Measurements from ENCODE around the gene GPR141. TPM values are rescaled to one million over a fixed set of nuclear protein-coding genes. Genes with fewer than 3 reads are reported as not detected.

The GPR141 gene
- polyA plus RNA-seq, 1 donor (not counting 4 experiments of a cell fraction or from before 2014, with no cell fraction given): not detected

- Histone ChIP-seq H2AFZ (ENCODE audit: control insufficient read depth, low read length) (no peak overlapping the region), H3K4me3 (ENCODE audit: control insufficient read depth in 2 of 3, extremely low read depth in 1 of 3, insufficient read depth in 2 of 3, low read depth in 1 of 3, low read length in 3 of 3) (no peak overlapping the region), H4K20me1 (ENCODE audit: control insufficient read depth, extremely low read depth, insufficient read depth, low read length) (no peaks in the 10 kb centered on the region), H3K4me1 (ENCODE audit: control insufficient read depth, extremely low read depth, insufficient read depth, low read length) (no peaks in the 10 kb centered on the region), H3K9ac (ENCODE audit: control insufficient read depth, extremely low read depth, insufficient read depth, low read length) (no peak overlapping the region), H3K9me1 (ENCODE audit: control insufficient read depth, extremely low read depth, insufficient read depth, low read length) (no peaks in the 10 kb centered on the region), H3K79me2 (ENCODE audit: control insufficient read depth, insufficient read depth, low read length) (no peaks in the 10 kb centered on the region), H3K27me3 (ENCODE audit: control insufficient read depth, extremely low read depth, insufficient read depth, low read length) (no peaks in the 10 kb centered on the region), H3K27ac (ENCODE audit: control insufficient read depth, insufficient read depth, low read length) (no peak overlapping the region), H3K36me3 (ENCODE audit: control insufficient read depth in 2 of 2, extremely low read depth in 1 of 2, insufficient read depth in 2 of 2, low read length in 2 of 2) (no peaks in the 10 kb centered on the region), H3K9me3 (ENCODE audit: control insufficient read depth, low read depth, low read length) (no peaks in the 10 kb centered on the region), H3K4me2 (ENCODE audit: control insufficient read depth, extremely low read depth, insufficient read depth, low read depth, low read length) (no peak overlapping the region)
- dilution Hi-C loops (cut with MboI; ENCODE audit: extremely low pct_ligation_motif_present, low sequenced_read_pairs): no loop called here
- DNase-seq (ENCODE audit: low read depth, low spot score) (no peak), FAIRE-seq (no peak)
- TF ChIP-seq CTCF (optimal IDR thresholded peaks at IDR 0.05 in 1 of 3, IDR thresholded peaks at IDR 0.05 in 1 of 3, conservative IDR thresholded peaks at IDR 0.05 in 1 of 3; ENCODE audit: extremely low read depth in 1 of 3, insufficient read depth in 2 of 3, low read length in 3 of 3) (no peak), EZH2 (IDR thresholded peaks at IDR 0.05; ENCODE audit: low read length) (no peak)
Measured at GRCh38 chr7:37756797-37757551, 73.4 kb downstream of the GPR141 start.

GRCh38 chr7:37757563-37757962, 74.0 kb downstream of the GPR141 start:
- Histone ChIP-seq H3K4me1 (ENCODE audit: control insufficient read depth, extremely low read depth, insufficient read depth, low read length) (no peaks in the 10 kb centered on the region), H2AFZ (ENCODE audit: control insufficient read depth, low read length) (no peak overlapping the region), H3K9ac (ENCODE audit: control insufficient read depth, extremely low read depth, insufficient read depth, low read length) (no peak overlapping the region), H3K4me2 (ENCODE audit: control insufficient read depth, extremely low read depth, insufficient read depth, low read depth, low read length) (no peak overlapping the region), H3K36me3 (ENCODE audit: control insufficient read depth in 2 of 2, extremely low read depth in 1 of 2, insufficient read depth in 2 of 2, low read length in 2 of 2) (no peaks in the 10 kb centered on the region), H3K9me3 (ENCODE audit: control insufficient read depth, low read depth, low read length) (no peaks in the 10 kb centered on the region), H3K79me2 (ENCODE audit: control insufficient read depth, insufficient read depth, low read length) (no peaks in the 10 kb centered on the region), H3K4me3 (ENCODE audit: control insufficient read depth in 2 of 3, extremely low read depth in 1 of 3, insufficient read depth in 2 of 3, low read depth in 1 of 3, low read length in 3 of 3) (no peak overlapping the region), H3K27me3 (ENCODE audit: control insufficient read depth, extremely low read depth, insufficient read depth, low read length) (no peaks in the 10 kb centered on the region), H4K20me1 (ENCODE audit: control insufficient read depth, extremely low read depth, insufficient read depth, low read length) (no peaks in the 10 kb centered on the region), H3K9me1 (ENCODE audit: control insufficient read depth, extremely low read depth, insufficient read depth, low read length) (no peaks in the 10 kb centered on the region), H3K27ac (ENCODE audit: control insufficient read depth, insufficient read depth, low read length) (no peak overlapping the region)
- FAIRE-seq: no peak
- DNase-seq (ENCODE audit: low read depth, low spot score): no peak
- TF ChIP-seq CTCF (optimal IDR thresholded peaks at IDR 0.05 in 1 of 3, IDR thresholded peaks at IDR 0.05 in 1 of 3, conservative IDR thresholded peaks at IDR 0.05 in 1 of 3; ENCODE audit: extremely low read depth in 1 of 3, insufficient read depth in 2 of 3, low read length in 3 of 3) (no peak), EZH2 (IDR thresholded peaks at IDR 0.05; ENCODE audit: low read length) (no peak)
- dilution Hi-C loops (cut with MboI; ENCODE audit: extremely low pct_ligation_motif_present, low sequenced_read_pairs): no loop called here

Data from keratinocyte (primary cell).